Mesothelial cell of epicardium (in vitro differentiated cells): ENCODE results near the gene C5orf58. TPM values are rescaled to one million over a fixed set of nuclear protein-coding genes. Genes with fewer than 3 reads are reported as not detected.

ENCODE experiments used
- DNase-seq, 2 experiments: peaks; one replicate each; pipeline ENCODE4 v3.0.0; 2021; ENCODE audit warnings: low spot score in 2 of 2; ENCODE audit not compliant: unreplicated experiment in 2 of 2
- H3K27ac Mint-ChIP-seq: 2 replicates; pipeline ENCODE4 v1.8.0; 2021; ENCODE audit warnings: mixed read lengths
- H3K27me3 Mint-ChIP-seq: 2 replicates; pipeline ENCODE4 v1.8.0; 2021; ENCODE audit warnings: low read depth, mixed read lengths
- H3K36me3 Mint-ChIP-seq: 2 replicates; pipeline ENCODE4 v1.8.0; 2021; ENCODE audit warnings: mixed read lengths
- H3K4me1 Mint-ChIP-seq: 2 replicates; pipeline ENCODE4 v1.8.0; 2021; ENCODE audit warnings: mixed read lengths
- H3K4me3 Mint-ChIP-seq: 2 replicates; pipeline ENCODE4 v1.8.0; 2021; ENCODE audit warnings: mild to moderate bottlenecking, moderate library complexity, mixed read lengths
- H3K9me3 Mint-ChIP-seq: 2 replicates; pipeline ENCODE4 v1.8.0; 2021; ENCODE audit warnings: mixed read lengths
- total RNA-seq: library from RNA; stranded (reverse); gene quantifications from 3 replicates; pipeline ENCODE4 v1.2.1, GENCODE V29; 2021
- TF ChIP-seq, protein P1 (sequence below): fragments of 200-600 bp; sonication (generic); IDR thresholded peaks from one replicate; pipeline ENCODE4 v1.5.0; 2021; ENCODE audit warnings: antibody characterized with exemption; ENCODE audit not compliant: unreplicated experiment

The C5orf58 gene
- total RNA-seq, 1 donor from 2014 or later = not detected

GRCh38 chr5:170273968-170274710 lies 41.4 kb downstream of the C5orf58 start:
- no peaks in the 10 kb centered on the region for H3K9me3 Mint-ChIP-seq
- peaks cover 10% of the 10 kb centered on the region for H3K4me1 Mint-ChIP-seq
- H3K27me3 Mint-ChIP-seq = peaks cover 6% of the 10 kb centered on the region
- TF ChIP-seq, protein P1, sequence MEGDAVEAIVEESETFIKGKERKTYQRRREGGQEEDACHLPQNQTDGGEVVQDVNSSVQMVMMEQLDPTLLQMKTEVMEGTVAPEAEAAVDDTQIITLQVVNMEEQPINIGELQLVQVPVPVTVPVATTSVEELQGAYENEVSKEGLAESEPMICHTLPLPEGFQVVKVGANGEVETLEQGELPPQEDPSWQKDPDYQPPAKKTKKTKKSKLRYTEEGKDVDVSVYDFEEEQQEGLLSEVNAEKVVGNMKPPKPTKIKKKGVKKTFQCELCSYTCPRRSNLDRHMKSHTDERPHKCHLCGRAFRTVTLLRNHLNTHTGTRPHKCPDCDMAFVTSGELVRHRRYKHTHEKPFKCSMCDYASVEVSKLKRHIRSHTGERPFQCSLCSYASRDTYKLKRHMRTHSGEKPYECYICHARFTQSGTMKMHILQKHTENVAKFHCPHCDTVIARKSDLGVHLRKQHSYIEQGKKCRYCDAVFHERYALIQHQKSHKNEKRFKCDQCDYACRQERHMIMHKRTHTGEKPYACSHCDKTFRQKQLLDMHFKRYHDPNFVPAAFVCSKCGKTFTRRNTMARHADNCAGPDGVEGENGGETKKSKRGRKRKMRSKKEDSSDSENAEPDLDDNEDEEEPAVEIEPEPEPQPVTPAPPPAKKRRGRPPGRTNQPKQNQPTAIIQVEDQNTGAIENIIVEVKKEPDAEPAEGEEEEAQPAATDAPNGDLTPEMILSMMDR = no peak
- H3K36me3 Mint-ChIP-seq = no peaks in the 10 kb centered on the region
- no peak overlapping the region for H3K27ac Mint-ChIP-seq
- DNase-seq = no peak
- H3K4me3 Mint-ChIP-seq = no peak overlapping the region

GRCh38 chr5:170275376-170275994 lies 42.7 kb downstream of the C5orf58 start:
- Mint-ChIP-seq H3K27me3 (peaks cover 6% of the 10 kb centered on the region), H3K4me1 (peaks cover 18% of the 10 kb centered on the region), H3K4me3 (no peak overlapping the region), H3K27ac (no peak overlapping the region), H3K36me3 (no peaks in the 10 kb centered on the region), H3K9me3 (no peaks in the 10 kb centered on the region)
- DNase-seq = no peak
- TF ChIP-seq, protein P1 = no peak

- no peak for DNase-seq
- H3K36me3 Mint-ChIP-seq = no peaks in the 10 kb centered on the region
Observed at GRCh38 chr5:170276140-170276539, 43.4 kb downstream of the C5orf58 start.

DNA sequence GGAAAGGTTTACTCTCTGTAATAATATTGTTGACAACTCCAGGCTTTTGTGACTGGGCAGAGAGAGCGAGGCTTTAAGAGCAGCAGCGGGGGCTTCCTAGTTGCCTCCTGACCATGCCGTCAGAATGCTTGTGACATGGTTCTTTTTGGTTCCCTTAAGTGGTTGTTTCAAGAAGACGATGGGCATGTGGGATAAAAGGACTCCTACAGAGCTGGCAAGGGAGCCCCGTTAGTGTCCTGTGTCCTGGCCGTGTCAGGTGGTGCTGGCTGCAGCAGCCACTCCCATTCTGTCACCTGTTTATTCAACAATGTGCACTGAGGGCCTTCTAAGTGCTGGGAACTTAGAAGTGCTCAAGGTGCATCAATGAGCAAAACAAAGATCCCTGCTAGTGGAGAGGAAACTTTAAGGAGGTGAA lies 45.1 kb downstream of the C5orf58 start:
- Mint-ChIP-seq H3K36me3 (no peaks in the 10 kb centered on the region), H3K4me3 (no peak overlapping the region), H3K27me3 (peaks cover 6% of the 10 kb centered on the region), H3K4me1 (peaks cover 8% of the 10 kb centered on the region), H3K9me3 (no peaks in the 10 kb centered on the region), H3K27ac (no peak overlapping the region)
- TF ChIP-seq, protein P1 = no peak
- DNase-seq = no peak

More at GRCh38 chr5:170276140-170276539, 43.4 kb downstream of the C5orf58 start:
- Mint-ChIP-seq H3K27ac (no peak overlapping the region), H3K4me1 (peaks cover 18% of the 10 kb centered on the region), H3K9me3 (no peaks in the 10 kb centered on the region), H3K27me3 (peaks cover 6% of the 10 kb centered on the region), H3K4me3 (no peak overlapping the region)
- TF ChIP-seq, protein P1 = no peak

DNA sequence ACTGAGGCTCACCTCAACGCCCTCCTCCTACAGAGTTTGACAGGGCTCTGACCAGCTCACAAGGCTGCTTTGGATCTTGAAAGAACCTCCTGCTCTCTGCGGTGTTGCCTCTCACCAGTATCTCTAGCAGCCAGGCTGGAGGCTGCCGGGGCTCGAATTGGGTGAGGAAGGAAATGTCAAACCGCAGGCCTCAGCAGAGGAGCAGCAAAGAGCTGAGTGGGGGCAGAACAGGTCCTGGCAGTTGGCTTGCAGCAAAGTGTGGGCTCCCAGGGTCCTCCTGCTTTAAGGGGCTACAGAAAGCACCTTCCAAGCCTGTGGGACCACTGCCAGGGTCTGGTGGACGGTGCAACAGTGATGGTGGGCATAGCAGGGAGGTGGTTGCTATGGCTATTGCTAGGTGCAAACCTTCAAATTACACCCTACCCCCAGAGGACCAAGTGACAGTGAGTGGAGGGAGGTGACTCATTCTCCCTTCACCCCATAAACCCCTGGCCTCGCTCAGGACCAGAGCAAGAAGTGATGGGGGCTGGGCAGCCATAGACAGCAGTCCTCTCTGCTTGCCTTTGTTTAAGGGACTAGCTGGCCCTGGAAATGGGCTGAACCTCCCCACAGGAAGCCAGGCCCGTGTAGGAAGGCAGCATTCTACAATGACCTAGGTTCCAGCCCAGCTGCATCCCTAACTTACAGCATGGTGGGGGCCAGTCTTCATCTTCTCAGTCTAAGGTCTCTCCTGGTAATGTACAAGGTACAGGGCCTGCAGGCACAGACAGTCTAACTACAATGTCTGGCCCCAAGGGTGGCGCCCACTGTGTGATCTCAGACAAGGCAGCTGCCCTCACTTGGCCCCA lies 46.0 kb downstream of the C5orf58 start:
- Mint-ChIP-seq H3K4me3 (no peak overlapping the region), H3K36me3 (no peaks in the 10 kb centered on the region), H3K9me3 (peaks cover 8% of the 10 kb centered on the region), H3K27ac (no peak overlapping the region), H3K27me3 (peaks cover 8% of the 10 kb centered on the region), H3K4me1 (peaks cover 8% of the 10 kb centered on the region)
- TF ChIP-seq, protein P1 = no peak
- DNase-seq = no peak
